Measurements from ENCODE around the gene EDIL3. TPM values are rescaled to one million over a fixed set of nuclear protein-coding genes. Genes with fewer than 3 reads are reported as not detected.

EDIL3 gene
- total and polyA plus RNA-seq, 2 of the 8 experiments (the other 6 are each of a cell fraction or from before 2014, with no cell fraction given) = 14.7 to 47.2 TPM

DNA sequence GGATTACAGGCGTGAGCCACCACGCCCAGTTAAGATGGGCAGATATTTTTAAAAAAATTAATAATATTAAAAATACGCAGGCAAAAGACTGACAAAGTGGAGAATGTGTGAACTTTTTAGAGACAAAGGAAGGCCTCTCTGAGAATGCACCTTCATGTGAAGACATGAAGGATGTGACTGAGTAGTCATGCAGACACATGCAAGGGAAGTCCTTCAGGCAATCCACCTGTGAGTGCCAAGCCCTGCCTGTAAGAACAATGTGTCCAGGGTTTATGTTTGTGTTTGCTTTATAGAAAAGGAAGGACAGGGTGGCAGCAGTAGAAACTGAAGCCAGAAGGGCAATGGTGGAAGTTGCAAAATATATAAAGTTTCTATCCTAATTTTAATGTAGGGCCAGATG, 169.2 kb downstream of the EDIL3 start:
- Histone ChIP-seq H3K4me2 (ENCODE audit: insufficient read depth in 1 of 2, low read depth in 2 of 2, low read length in 2 of 2) (no peak overlapping the region), H3K79me2 (ENCODE audit: control insufficient read depth in 1 of 2, insufficient read depth in 2 of 2, low read length in 2 of 2) (no peaks in the 10 kb centered on the region), H2BK12ac (ENCODE audit: low read depth, low read length) (no peak overlapping the region), H3K36me3 (ENCODE audit: control insufficient read depth in 2 of 4, insufficient read depth in 4 of 4, low read length in 3 of 4) (no peaks in the 10 kb centered on the region; a peak in 1 of 8 replicates), H2BK5ac (ENCODE audit: low read depth, low read length) (no peak overlapping the region), H3K4ac (replicated peaks; ENCODE audit: insufficient read length, low read depth, low read length) (no peak overlapping the region), H3K23ac (ENCODE audit: insufficient read length) (no peak overlapping the region), H2BK120ac (replicated peaks; ENCODE audit: low read depth, low read length) (no peak overlapping the region), H3K4me1 (replicated peaks in 1 of 4; ENCODE audit: control insufficient read depth in 3 of 4, insufficient read depth in 4 of 4, low read length in 3 of 4) (0 out of 7 replicates have a peak, but pooled peaks cover 0 to 2% (median 0%) of the 10 kb centered on the region in 4 experiments), H4K8ac (ENCODE audit: extremely low read depth, insufficient read depth, low read length) (no peak overlapping the region), H2BK15ac (ENCODE audit: low read length) (no peak overlapping the region), H3K9me3 (ENCODE audit: insufficient read depth in 2 of 2, low read depth in 1 of 2, low read length in 1 of 2) (no peaks in the 10 kb centered on the region), H3K18ac (ENCODE audit: extremely low read depth, low read length) (no peak overlapping the region), H3K4me3 (ENCODE audit: extremely low read depth in 1 of 4, insufficient read depth in 2 of 4, low read depth in 3 of 4, low read length in 4 of 4) (no peak overlapping the region), H3K23me2 (ENCODE audit: low read depth, low read length) (no peaks in the 10 kb centered on the region; the same call in 1 of the 2 replicates), H3K27ac (ENCODE audit: low read depth, low read length) (no peak overlapping the region), H2AK5ac (ENCODE audit: low read depth, low read length) (no peak overlapping the region), H4K20me1 (replicated peaks in 1 of 2; ENCODE audit: control insufficient read depth in 1 of 2, insufficient read depth in 2 of 2, low read length in 2 of 2) (no peaks in the 10 kb centered on the region), H3K9ac (replicated peaks in 1 of 4; ENCODE audit: extremely low read depth in 1 of 4, low read depth in 3 of 4, low read length in 3 of 4) (no peak overlapping the region), H2BK20ac (ENCODE audit: low read length) (no peak overlapping the region), H3K27me3 (replicated peaks in 1 of 4; ENCODE audit: control insufficient read depth in 3 of 4, extremely low read depth in 1 of 4, insufficient read depth in 3 of 4, low read length in 3 of 4) (no peaks in the 10 kb centered on the region), H3K56ac (replicated peaks; ENCODE audit: insufficient read length, low read depth, low read length) (no peak overlapping the region), H4K5ac (ENCODE audit: insufficient read length, low read depth, low read length) (no peak overlapping the region), H3K79me1 (ENCODE audit: low read depth, low read length) (no peaks in the 10 kb centered on the region), H2AFZ (ENCODE audit: low read length) (no peak overlapping the region), H4K91ac (replicated peaks; ENCODE audit: insufficient read length, low read length) (no peak overlapping the region), H3K14ac (ENCODE audit: insufficient read length) (no peak overlapping the region)
- FAIRE-seq (no peak), DNase-seq (ENCODE audit: low read depth in 1 of 2, low spot score in 2 of 2) (no peak)
- CTCF ChIA-PET (ENCODE audit: partially characterized antibody) = no interaction called here
- 79% methylated on average over 3 of the region's 3 CpGs; no CpG with 5 or more reads in 1 of the 2 experiments for WGBS, 2 experiments (ENCODE audit: extremely low coverage in 1 of 2, insufficient coverage in 1 of 2, insufficient read length in 1 of 2, insufficient replicate concordance in 2 of 2, low coverage in 1 of 2, low lambda C conversion rate in 2 of 2, missing lambda C conversion rate in 1 of 2)
- POLR2A ChIA-PET (ENCODE audit: partially characterized antibody) = no interaction called here
- TF ChIP-seq KDM5A (IDR thresholded peaks at IDR 0.05; ENCODE audit: low read length) (no peak), POLR2A (IDR thresholded peaks at IDR 0.05; ENCODE audit: control extremely low read depth in 1 of 2, low read depth in 2 of 2, low read length in 2 of 2) (no peak), BACH1 (IDR thresholded peaks at IDR 0.05; ENCODE audit: low read length) (no peak), RFX5 (IDR thresholded peaks at IDR 0.05; ENCODE audit: borderline replicate concordance, low read depth, low read length) (no peak), BRCA1 (IDR thresholded peaks at IDR 0.05; ENCODE audit: low read depth, low read length) (no peak), ZNF274 (IDR thresholded peaks at IDR 0.05; ENCODE audit: borderline replicate concordance, extremely low read depth, low read length) (no peak), RNF2 (IDR thresholded peaks at IDR 0.05; ENCODE audit: borderline replicate concordance, low read depth, low read length, missing control alignments, poor library complexity, severe bottlenecking) (no peak), YY1 (IDR thresholded peaks at IDR 0.05; ENCODE audit: low read depth, low read length) (no peak), FOSL1 (IDR thresholded peaks at IDR 0.05; ENCODE audit: insufficient read depth, low read depth, low read length) (no peak), EP300 (IDR thresholded peaks at IDR 0.05; ENCODE audit: borderline replicate concordance in 1 of 2, low read depth in 2 of 2, low read length in 2 of 2) (no peak)
- TF ChIP-seq, protein P1, sequence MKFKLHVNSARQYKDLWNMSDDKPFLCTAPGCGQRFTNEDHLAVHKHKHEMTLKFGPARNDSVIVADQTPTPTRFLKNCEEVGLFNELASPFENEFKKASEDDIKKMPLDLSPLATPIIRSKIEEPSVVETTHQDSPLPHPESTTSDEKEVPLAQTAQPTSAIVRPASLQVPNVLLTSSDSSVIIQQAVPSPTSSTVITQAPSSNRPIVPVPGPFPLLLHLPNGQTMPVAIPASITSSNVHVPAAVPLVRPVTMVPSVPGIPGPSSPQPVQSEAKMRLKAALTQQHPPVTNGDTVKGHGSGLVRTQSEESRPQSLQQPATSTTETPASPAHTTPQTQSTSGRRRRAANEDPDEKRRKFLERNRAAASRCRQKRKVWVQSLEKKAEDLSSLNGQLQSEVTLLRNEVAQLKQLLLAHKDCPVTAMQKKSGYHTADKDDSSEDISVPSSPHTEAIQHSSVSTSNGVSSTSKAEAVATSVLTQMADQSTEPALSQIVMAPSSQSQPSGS (IDR thresholded peaks at IDR 0.05; ENCODE audit: low read length) = no peak

Measured in H1 (cell line).